Measurements from ENCODE around the gene GRM4.

Gene GRM4

DNA sequence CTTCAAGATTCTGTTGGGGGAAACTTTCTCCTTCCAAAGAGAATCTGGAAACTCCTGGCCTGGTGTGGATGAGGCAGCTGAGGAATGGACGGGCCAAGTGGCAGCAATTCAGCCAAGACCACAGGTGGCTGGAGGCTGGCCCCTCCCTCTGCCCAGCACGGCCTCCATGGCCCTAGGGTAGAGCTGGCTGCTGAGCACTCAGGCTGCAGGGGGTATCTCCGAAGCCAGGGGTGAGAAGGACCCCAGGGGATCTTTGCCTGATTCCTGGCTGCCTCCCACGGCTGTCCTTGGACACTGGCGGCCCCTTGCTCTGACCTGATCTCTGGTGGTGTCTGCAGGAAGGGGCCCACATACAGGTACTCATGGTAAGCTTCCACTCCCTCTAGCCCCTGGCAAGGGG lies 39.0 kb downstream of the GRM4 start:
- DNase-seq (ENCODE audit: low read depth): no peak

DNA sequence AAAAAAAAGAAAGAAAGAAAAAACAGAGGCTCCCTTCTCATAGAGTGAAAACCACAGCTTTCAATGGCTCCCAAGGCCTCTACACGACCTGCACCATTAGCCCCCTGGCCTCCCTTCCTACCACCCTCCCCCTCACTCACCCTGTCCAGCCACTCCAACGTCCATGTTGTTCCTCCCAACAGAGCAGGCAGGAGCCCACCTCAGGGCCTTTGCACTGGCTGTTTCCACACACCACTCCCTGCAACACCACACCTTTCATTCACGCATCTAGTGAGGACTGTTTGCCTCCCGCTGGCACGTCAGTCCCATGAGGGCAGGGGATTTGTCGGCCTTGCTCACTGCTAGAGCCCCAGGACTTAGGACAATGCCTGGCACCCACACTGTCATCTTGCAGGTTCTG lies 39.5 kb downstream of the GRM4 start:
- DNase-seq (ENCODE audit: low read depth): no peak

DNA sequence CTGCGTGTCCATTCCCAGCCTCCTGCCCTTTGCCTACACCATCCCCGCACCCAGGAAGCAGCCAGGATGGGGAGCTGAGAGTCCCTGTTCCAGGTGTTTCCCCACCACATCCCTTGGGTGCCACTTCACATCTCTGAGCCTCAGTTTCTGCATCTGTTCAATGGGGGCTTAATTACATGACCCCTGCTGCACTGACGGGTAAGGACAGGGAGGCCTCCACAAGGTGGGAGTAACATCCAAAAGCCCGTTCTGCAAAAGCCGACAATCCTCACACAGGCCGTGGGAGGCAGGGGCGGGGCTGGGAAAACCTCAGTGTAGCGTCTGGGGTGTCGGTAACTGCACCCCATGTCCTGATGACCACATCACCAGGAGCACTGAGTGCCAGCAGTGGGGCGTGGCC lies 41.3 kb downstream of the GRM4 start:
- DNase-seq (ENCODE audit: low read depth): no peak

DNA sequence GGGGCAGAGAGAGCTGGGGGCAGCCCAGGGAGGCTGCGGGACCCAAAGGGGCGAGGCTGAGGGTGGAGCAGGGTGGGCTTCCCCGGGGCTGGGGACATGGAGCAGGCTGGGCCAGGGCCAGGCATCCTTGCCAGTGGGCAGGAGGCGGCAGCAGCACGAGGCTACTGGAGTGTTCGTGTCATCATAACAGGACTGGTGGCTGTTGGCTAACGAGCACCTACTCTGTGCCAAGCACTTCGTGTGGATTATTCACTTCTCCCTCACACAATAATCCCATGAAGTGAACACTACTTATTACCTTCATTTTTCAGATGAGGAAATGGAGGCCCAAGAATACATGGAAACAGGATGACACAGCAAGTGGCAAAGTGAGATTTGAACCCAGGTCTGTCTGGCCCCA lies 41.7 kb downstream of the GRM4 start:
- no peak for DNase-seq (ENCODE audit: low read depth)

DNA sequence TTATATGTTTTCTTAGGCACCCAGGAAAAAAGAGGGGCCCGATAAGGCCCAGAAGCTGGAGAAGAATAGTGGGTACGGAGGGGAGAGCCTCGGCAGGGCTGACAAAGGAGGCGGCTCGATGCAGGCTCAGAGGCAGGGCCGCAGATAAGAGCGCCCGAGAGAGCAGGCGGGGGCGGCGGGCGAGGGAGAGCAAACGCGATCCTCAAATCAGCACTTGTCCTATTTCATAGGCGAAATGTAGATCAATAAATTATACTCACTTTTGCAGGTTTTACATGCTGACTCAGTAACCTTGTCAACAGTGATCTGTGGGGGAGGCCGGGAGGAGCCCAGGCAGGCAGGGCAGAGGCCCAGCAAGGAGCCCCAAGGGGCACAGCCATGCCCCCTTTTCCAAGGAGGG lies 42.6 kb downstream of the GRM4 start:
- no peak for DNase-seq (ENCODE audit: low read depth)

DNA sequence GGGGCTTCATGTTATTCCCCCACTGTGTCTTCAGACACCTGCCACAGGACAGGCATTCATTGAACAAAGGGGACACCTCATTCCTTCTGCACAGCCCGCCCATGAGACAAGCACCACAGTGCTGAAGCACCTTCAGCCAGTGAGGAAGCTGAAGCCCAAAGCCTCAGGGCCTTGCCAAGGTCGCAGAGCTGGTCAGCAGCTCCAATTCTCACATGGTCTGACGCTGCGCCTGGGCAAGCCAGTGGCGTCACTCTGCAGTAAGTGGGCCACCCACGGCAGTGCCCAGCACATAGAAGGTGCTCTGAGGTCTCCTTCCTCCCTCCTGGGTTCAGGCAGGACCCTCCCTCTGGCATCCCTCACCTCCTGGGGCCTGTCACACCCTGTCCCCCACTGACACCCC lies 43.2 kb downstream of the GRM4 start:
- DNase-seq (ENCODE audit: low read depth): no peak

DNA sequence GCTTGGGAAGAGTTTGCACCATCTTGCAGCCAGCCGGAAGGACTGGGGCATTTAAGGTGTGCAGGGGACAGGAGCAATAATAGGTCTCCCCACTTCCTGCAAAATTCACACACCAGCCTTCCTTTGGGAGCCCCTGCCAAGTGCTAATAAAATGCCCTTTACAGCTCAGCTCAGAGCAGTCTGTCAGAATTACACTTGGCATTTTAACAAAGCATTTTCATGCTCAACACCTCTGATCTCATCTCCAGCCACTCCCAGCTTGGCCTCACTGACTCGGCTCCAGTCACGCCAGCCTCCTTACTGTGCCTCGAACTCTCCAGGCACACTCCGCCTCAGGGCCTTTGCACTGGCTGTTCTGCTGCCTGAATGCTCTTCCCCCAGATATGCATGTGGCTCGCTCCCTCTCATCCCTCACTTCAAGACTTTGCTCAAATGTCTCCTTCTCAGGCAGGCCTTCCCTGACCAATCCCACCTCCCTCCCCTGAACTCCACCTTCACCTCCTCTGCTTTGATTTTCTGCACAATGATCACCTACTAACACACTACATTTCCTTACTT lies 43.7 kb downstream of the GRM4 start:
- DNase-seq (ENCODE audit: low read depth): no peak

DNA sequence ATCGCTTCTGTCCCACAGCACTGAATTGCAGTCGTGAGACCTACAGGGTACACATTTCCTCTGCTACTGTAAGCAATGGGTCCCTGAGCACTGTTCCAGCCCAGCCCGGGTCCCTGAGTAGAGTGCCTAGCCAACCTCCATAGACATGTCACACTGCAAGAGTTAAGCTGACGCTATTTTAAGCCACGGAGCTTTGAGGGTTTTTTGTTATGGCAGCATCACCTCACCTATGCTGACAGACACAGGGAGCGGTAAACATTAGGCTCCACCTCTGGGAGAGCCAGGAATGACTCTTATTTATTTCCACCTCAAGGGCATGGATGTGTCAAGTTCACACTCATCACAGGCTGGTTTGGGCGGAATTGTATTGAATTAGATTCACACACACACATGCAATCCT lies 45.1 kb downstream of the GRM4 start:
- DNase-seq (ENCODE audit: low read depth): no peak

DNA sequence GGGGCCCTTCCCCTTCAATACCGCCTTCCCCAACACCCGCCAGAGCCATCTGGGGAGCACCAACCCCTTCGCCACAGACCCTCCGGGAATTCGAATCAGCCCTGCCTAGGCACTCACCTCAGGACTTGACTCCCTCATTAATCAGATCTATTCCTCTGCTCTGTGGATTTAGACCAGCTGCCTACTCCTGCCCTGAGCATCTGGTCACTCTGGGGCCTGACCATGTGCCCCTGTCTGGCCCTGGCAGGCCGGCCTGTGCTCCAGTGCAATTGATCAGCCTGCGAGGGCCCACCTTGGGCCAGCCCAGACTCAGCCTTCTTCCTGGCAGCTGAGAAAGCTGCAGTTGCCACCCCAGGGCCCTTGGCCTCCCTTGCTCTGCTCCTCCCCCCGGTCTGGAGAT lies 46.0 kb downstream of the GRM4 start:
- no peak for DNase-seq (ENCODE audit: low read depth)

DNA sequence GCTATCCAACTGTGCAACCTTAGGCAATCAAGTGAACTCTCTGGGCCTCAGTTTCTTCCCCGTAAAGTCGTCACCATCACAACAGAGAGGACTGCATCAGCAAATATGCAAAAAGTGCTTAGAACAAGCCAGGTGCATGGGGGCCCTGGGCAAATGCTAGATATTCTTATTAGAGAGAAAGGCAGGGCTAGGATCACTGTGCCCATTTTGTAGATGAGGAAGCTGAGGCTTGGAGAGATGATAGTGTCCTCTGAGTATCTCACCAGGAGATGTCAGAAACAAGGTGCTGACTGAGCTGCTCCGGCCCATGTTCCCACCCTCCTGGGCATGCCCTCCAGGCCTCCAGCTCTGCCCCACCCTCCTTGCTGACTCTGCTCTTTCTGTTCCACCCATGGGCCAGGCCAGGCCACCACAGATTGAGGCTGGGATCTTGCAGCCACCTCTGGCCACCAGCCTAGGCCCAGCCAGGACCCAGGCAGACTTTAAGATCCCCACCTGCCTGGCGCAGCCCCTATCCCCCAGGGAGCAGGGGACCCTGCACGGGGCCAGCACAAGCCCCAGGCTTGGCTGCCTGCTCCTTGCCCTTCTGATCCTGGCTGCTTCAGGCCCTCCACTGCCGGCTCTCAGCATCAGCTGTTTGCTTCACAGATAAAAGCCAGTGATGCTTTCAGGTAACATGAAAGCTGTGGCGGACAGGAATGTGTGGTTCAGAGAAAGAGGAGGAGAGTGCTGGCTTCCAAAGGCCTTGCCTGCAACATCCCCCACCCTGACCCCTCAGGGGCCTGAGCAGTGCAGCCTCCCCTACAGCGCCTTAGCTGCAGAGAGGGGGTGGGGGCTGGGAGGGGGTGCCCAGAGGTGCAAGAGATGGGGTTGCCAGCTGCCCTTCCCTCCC lies 47.6 kb downstream of the GRM4 start:
- no peak for DNase-seq (ENCODE audit: low read depth)

DNA sequence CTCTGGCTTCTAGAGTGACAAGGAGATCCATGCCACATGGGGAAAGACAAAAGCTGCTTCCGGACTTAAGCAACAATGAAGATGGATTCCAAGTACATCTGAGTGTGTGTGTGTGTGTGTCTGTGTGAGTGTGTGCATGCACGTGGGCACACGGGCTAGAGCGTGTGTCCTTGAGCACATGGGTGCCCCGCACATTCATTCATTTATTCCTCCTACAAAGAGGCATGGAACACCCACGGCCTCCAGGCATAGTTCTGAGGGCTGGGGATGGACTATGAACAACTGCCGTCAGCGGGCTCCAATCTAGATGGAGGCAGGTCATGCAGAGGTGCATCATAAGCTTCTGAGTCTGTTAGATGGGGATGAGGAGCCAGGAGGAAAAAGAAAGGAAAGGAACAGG lies 49.1 kb downstream of the GRM4 start:
- no peak for DNase-seq (ENCODE audit: low read depth)

DNA sequence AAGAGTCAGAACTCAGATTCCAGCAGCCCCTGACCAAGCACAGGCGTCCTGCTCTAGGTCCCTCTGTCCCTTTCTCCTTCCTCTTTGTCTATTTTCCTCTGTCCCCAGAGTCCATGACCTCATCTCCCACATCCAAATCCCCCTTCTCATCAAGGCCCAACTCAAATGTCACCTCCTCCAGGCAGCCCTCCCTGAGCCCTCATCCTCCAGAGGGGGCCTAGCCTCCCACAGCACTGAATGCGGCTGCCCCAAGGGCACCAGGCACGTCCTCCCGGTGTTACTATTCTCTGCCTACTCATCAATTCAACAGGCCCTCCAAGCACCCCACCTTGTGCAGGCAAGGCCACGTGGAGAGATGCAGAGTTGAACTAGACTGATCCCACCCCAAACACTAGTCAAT lies 49.7 kb downstream of the GRM4 start:
- DNase-seq (ENCODE audit: low read depth): no peak

DNA sequence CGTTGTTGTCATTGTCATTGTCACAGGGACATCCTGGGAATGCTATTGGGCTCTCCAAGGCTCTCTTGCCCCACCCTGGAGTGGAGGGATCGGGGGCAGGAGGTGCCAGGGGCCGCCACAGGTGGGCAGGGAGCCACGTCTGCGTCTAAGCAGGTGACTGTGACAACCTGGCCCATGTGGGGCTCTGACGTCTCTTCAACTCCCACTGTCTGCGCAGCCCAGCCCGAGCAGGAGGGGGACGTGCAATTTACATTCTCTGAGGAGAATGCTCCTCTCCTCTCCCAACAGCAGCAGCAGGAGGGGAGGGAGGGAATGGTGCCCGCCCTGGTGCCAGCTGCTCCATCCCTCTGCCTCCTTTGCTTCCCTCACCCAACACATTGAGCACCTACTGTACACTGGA lies 50.1 kb downstream of the GRM4 start:
- no peak for DNase-seq (ENCODE audit: low read depth)

DNA sequence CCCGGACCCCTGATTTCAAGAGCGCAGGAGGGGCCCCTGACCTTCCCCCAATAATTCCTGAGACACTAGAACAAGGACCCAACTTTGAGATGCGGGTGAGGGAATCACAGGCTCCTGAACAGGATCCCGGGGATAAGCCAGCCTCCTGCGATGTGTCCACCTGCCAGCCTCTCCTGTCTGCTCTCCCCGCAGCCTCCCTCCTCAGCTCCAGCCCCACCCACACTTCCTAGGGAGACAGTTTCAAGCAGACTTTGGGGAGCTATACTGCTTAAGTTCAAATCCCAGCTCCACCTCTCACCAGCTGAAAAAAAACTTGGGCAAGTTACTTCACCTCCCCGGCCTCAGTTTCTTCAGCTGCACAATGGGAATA lies 50.8 kb downstream of the GRM4 start:
- no peak for DNase-seq (ENCODE audit: low read depth)

DNA sequence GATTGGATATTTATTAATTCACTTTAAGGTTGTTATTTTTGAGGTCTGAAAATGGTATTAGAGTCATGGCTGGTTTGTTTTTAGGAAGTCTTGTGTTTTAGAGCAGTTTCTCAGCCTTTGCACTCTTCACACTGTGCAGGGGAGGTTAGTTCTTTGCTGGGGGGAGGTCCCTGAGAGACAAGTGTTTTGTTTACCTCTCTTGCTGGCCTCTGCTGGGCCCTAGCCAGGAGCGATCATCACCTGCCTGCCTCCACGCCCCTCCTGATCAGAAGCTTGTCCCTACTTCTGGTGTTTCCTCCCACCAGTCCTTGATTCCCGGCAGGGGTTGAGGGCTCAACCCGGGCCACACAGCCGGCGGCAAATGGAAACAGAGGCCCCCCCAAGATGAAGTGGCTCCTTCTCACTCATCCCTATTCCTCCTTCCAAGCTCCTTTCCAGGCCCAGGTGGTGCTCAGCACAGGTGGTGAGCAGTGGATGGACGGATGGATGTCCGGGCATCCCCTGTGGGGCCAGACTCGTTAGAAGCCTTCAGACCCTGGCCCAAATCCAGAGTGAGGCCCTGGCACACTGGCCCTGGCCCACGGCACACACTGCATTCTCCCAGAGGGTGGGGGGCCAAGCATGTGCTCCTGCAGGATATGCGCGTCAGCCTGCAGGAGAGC lies 51.3 kb downstream of the GRM4 start:
- DNase-seq (ENCODE audit: low read depth): no peak

DNA sequence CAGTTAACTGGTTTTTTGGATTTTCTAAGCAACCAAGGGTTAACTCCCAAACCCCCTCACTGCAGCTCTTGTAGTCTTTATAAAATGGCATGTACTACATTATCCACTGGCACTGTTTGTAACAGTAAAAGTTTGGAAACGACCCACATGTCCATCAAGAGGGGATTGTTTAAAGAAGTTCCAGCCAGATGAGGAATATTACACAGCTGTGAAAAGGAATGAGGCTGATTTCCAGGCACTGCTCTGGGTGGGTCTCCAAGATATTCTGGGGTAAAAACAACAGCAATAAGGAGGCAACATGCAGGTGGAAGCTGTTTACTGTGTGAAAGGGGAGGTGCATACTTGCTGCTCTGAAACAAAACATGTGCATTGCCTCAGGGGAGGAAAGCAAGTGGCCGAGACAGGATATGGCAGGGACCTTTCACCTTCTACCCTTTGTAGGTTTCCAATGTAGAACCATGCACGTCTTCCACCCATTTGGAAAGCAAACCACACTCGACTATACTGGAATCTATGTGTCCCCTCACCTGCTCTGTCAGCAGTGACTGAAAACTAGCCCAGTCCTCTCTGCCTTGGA lies 51.9 kb downstream of the GRM4 start:
- DNase-seq (ENCODE audit: low read depth): no peak

DNA sequence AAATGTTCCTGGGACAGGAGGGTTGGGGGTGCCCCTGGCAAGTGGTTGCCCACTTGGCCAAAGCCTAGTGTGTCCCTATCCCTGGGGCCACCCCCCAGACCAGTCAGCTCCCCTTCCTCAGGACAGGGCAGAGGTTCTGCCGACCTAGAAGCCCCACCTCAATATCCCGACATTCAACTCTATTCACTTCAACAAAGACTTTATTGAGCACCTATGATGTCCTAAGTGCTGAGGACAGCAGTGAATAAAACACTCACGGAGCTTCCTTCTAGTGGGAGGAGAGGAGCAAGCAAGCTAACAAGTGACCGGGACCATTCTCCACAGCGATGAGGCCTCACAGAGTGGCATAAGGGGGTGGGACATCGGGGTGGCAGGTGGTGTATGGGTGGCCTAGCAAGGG lies 52.7 kb downstream of the GRM4 start:
- DNase-seq (ENCODE audit: low read depth): no peak

DNA sequence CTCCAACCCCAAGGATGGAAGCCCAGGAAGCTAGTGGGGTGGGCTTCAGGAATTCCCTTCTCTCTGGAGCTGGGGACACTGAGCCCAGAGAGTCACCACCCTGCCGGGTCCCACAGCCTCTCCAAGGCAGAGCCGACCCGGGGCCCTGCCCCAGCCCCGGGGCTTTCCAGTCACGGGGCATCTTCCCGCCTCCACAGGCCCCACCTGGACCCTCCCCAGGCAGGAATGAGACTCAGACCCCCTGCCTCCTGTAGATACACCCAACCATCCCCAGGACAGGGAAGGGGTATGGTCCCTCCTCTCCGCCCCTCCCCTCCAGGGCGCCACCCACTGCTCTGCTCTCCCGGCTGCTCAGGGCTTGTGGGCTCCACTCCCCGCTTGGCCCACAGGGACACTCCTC lies 53.3 kb downstream of the GRM4 start:
- no peak for DNase-seq (ENCODE audit: low read depth)

DNA sequence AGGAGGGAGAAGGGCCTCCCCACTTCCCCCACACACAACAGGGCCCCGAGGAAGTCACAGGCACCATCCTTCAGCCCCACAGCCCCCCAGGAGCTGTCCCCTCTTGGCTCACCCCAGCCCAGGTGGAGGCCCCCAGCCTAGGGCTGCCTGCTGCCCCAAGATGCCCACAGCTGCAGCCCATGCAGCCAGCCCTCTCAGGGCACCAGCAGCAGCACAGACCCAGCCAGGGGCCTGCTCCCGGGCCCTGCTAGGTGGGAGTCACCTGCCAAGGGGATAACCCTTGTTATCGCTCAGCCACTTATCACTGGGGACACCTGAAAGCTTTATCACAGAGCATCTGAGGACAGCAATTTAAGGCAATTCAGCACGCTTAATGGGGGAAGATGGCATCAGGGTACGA lies 55.0 kb downstream of the GRM4 start:
- no peak for DNase-seq (ENCODE audit: low read depth)

DNA sequence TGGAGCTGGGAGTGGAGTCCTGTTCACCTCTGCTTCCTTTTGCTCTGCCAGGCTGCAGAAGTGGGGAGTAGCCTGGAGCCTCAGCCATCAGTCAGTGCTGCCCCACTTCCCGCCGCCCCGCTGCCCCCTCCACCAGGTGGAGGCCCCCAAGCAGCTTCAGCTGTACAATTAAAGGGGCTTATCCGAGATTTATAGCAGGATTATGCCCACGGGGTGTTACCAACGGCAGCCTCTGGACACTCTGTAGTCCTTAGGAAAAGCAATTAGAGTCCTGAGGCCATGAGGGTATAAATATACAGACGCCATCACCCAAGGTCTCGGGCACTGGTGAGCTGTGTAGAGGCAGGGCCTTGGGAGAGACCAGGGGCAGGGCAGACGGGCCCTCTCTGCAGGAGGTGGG lies 55.4 kb downstream of the GRM4 start:
- DNase-seq (ENCODE audit: low read depth): no peak

DNA sequence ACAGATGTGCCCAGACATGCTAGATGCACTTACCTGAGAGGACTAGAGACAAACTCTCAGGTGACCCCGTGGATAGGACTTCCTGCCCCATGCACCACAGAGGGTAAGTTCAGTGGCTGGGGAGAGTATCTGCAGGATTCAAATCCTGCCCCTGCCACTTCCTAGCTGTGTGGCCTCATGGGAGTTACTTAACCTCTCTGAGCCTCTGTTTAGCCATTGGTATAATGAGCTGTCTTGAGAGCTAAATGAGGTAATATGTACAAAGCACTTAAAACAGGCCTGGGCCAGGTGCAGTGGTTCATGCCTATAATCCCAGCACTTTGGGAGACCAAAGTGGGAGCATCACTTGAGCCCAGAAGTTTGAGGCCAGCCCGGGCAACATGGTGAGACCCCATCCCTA lies 59.3 kb downstream of the GRM4 start:
- no peak for DNase-seq (ENCODE audit: low read depth)

DNA sequence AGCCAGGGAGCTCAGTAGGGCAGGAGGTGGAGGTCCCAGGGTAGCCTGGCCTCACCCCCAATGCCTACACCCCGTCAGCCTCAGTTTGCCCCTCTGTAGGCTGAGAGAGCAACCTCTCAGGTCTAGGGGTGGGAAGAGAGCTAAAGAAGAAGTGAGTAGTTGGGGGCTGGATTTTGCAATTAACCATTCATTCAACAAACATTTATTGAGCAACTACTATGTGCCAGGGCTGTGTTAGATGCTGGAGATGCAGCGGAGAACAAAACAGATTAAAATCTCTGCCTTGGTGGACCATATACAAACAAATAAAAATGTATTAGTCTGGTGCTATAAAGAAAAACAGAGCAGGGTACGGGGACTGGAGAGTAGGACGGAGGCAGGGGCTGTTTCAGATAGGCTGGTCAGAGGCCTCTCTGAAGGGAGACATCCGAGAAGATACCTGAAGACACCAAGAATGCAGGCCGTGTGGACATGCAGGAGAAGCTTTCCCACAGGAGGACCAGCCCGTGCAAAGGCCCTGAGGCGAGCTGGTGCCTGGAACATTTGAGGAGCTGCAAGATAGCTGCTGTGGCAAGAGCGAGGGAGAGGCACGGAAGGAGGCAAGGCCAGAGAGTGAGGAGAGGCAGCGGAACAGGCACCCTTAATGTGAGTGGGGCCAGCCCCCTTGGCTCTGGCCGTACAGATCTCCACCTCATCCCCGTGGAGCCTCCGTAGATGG lies 60.3 kb downstream of the GRM4 start:
- DNase-seq (ENCODE audit: low read depth): no peak

Data from ELR (cell line).